ENCODE data around the gene TSPAN6. TPM values are rescaled to one million over a fixed set of nuclear protein-coding genes. Genes with fewer than 3 reads are reported as not detected.
A peak's percentile ranks its signal among the peaks of the same experiment; 100 is the strongest.

The TSPAN6 gene
- polyA plus RNA-seq, 5 donors: 86.6 to 126 (median 118) TPM

DNA sequence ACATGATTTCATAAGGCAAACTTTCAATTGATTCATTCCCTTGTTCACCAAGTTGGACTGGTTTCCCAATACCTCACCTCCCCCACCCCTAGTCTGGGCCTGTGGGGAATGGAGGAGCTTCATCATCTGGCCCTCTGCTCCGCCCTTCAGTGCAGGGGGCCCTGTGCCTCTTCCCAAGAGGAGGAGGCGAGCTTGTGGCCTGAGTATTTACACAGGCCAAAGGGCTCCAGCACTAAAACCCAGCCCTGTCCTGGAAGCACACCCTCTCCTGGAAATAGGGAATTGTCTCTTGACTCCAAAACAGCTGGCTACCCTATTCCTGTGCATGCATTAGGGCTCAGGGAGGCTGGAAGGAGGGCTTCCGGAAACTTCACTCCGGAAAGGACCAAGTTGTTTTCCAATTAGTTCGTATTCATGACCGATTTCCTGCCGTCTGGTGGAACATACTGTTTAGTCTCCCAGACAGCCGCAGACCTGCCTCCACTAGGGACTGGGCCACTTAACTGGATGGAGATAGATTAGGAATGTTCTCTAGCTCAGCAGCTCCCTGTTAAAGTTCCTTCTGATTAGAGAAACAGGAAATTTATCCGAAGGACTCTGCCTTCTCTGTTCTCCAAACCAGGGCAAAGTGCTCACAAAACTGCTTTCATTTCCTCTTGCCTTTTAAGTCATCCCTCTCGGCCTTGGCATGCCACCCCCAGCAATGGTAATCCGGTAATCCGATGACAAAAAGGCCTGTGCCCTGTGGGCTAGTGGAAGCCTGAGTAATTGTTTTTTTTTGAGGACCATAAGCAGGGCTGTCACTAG lies 13.1 kb upstream of the TSPAN6 start:
- DNase-seq: peak; percentile 58 to 63

DNA sequence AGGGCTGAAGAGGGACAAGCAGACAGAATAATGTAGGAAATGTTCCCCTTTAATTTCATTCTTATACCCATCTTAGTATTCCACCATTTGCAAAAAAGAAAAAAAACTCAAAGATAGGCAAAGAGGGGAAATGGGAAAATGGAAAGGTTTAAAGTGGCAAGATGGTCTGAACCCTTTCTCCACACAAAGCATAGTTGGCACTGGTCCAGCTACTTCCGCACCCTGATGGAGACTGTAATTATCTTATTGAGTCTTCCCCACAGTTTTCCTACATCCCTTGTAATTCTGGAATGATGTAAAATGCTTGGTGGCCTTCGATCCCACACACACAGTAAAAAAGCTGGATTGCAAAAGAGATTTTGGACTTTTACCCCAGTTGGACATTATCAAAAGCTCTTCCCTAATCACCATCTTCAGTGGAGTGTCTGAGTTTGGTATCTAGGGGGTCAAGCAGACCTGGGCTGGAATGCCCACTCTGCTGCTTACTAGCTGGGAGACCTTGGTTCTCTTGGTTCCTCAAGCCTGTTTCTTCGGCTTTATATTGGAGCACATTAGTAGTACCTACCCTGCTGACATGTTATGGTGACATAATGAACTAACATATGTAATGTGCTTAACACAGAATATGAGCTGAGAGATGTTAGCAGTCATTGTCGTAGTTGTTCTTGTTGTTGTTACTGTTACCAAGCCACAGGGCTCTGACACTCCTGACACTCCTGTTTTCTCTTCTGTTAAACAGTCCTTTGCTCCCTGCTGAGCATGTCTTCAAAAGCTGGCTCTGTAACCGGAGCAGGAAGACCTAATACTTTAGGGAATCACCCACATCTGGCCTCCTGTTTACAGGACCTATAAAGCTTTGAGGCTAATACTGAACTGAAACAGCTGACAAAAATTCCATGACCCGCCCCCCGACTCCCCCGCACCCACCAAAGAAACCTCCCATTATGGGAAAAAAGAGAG lies 12.1 kb upstream of the TSPAN6 start:
- no peak for DNase-seq

DNA sequence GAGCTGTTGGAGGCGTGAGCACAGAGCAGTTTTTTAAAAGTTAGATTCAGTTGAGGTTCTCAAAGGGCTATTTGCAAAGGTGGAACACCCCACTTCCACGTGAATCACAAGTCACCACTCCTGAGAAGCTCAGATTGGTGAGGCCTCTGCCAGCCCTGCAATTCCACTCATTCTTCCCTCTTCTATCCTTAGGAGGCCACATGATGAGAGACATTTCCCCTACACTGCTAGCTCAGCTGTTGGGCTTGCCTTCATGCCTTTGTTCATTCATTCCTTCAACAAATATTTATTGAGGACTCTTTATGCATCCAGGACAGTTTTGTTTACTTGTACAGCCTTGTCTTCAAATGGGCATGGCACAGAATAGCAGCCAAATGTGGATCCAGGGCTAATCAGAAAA lies 11.1 kb upstream of the TSPAN6 start:
- DNase-seq: no peak

DNA sequence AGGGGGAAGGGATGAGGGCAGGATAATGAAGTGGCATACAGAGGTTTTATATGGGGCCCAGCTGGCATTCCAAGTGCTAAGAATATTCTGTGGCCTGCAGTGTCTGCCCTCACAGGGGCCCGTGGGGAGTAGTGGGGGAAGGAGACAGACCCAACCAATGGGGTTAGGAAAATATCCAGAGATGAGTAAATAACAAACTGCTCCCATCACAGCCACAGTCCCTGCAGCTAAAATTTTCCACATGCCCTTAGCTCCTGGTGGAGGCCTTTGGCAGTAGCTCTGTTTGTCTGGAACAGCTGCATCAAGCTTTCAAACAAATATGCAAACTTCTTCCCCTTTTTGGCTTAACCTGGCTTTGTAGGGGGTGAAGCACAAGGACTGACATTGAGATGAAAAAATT lies 10.5 kb upstream of the TSPAN6 start:
- DNase-seq: peak; percentile 61 to 62

DNA sequence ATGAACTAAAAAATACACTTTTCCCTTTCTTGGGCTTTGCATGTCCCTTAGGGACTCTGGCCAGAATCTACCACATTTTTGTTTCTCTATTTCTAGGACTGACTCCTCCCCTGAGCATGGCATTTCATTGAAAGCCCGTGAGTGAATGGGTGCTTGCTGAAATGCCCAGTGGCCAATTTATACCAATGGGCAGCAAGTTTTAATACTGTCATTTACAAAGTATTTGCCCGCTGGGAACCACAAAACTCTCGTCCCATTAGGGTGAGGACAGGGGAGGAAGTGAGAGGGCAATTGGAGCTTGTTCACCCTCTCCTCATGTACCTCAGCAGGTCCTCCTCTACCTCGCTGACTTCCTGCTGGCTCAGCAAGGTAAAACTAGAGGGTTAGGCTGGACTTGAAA lies 8.5 kb upstream of the TSPAN6 start:
- DNase-seq: no peak

DNA sequence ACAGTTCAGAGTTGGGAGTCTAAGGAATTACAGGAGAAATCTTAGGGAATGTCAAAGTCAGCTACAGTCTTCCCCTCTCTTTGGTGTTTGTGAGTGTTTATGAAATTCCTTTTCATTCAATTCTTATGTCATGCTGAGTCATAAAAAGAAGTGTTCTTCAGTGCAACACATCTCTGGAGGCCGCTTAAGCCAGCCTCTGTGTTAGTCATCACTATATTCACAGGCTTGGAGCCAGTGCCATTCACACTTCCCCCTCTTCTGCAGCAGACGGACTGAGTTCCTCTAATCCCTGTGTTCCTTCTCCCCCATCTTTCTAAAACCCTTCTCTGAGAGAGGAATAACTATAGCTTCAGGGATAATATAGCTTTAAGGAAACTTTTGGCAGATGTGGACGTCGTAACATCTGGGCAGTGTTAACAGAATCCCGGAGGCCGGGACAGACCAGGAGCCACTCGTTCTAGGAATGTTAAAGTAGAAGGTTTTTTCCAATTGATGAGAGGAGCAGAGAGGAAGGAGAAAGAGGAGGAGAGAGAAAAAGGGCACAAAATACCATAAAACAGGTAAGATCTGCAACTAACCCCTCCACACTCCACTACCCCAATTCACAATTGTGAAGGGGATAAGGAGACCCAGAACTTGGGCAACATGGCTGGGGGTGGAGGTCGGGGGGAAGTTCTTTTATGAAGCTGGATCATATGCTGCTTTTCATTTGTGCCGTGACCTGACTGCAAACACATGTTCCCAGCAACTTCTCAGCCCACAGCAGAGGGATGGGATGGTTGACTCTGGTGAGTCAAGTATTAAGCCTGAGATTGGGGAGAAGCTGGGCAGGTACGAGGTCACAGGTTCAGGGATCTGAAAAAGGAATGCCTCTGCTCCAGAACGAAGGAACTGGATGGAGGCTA lies 7.6 kb upstream of the TSPAN6 start, which contains the start of gene SRPX2:
TSS of gene SRPX2 (plus strand) at position 244 of the 905 bp plus-strand sequence. CDS start 2,124 bp downstream, outside the sequence.
- DNase-seq: peak in 1 of 2 donors; percentile 31

DNA sequence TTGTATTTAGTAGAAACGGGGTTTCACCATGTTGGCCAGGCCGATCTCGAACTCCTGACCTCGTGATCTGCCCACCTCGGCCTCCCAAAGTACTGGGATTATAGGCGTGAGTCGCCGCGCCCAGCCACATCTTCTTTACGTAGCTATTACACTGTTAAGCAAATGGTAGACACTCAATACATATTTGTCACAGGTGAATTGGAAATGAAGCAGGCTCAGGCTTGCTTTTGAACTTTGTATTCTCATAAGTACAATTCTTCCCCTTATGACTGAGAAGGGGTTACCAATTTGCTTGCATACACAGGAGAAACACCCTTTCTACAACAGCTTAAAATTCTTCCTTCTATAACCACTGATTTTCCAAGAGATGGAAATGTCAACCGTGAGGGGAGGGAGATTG lies 6.6 kb upstream of the TSPAN6 start:
- DNase-seq: no peak

DNA sequence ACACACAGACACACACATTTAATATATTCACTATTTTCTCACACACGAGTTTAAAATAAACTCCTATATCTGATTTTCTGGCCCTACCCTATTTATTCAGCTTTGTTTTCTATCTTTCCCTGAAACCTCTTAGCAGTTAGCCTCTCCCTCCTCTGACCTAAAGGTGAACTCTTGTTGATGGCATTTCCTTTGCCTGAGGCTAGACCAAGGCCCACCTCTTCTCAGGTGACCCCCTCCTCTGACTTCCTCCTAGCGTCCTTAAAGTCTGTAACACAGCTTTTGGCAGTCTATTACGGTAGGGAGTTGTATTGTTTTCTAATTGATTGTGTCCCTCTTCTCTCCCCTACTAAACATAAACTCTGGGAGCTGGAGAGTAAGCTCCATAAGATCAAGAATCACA lies 5.7 kb upstream of the TSPAN6 start:
- no peak for DNase-seq

DNA sequence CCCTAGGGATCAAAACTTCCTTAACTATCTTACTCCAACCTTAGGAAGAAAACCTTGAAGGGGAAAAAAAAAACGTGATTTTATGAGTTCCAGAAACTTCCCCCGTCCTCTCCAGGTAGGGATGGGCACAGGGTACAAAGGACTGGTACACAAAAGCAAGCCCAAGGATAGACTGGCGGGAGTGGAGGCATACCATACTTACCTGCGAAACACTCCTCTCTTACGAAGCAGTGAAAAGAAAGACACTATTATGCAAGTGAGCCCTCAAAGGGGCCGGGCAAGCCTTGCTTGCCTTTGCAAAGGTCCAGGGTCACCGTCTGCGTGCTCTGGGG lies 651 bp downstream of the TSPAN6 start:
- no peak for DNase-seq

DNA sequence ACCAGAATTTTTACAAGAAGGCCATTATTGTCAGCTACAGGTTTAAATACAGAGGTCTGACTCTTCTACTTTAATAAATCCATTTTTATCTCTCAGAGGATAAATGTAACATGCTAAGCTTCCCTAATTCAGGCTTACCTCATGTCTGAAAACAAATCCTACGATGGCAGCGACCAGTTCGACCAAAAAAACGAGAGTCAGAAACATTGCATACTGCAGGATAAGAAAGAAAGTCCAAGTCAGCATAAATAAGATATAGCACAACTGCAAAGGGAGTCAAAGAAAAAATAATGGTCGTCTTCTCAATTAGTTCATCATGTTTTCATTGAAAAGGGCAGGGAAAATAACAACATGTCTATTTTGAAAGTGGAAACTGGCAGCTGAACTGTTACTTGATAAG lies 1.6 kb downstream of the TSPAN6 start:
- DNase-seq: no peak

DNA sequence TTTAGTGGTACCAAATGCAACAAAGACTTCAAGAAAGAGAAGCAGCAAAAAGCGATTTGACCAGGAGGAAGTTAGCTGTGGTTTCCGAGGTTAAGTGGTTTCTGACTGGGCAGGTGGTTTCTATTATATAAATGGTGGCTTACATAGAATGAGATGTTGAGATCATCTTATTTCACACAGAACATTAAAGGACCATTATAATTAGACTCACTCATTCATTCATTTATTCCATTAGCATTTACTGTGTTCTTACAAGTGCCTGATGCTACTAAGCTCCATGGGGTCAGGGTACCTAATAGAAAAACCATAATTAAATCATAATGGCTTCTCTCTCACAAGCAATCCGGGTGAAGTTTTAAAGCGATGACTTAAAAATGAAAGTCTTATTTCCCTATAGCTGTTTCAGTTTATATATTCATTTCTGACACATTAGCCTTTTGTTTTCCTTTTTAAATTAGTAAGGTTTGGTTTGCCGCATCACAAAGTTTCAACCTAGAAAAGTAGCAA lies 10.6 kb downstream of the TSPAN6 start:
- no peak for DNase-seq

DNA sequence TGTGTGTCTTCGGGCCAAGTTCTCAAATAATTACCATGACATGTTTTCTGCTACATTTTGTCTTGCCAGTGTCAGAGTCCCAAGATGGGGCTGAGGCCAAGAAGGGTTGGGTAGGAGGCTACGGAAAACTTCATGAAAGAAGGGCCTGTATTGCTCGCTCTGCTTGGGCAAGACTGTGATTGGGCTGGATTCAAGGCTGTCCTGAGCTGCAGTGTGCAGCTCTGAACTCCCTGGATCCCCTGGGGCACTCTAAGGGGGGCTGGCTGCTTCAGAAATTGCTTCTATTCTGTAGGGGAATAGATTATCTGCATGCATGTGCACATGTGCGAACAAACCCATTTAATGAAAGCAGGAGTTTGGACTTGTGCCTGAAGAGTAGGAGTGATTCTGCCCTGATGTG lies 13.6 kb downstream of the TSPAN6 start:
- no peak for DNase-seq

DNA sequence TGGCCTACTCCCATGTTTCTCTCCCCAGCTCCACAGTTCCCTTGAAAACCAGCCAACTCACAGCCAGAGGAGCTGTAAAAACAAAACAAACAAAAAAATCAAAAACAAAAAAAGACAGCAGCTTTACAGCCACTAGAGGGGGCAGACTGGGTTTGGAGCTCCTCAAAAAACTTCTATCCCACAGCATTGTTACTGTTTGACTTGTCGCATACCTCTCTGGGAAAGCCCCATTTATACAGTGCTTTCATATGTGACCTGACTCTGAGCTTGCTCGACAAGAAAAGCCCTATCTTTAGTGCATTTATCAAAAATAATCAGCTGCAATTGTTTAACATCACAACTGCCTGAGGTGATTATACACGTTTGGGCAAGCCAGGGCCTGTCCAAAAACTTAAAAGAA lies 21.6 kb downstream of the TSPAN6 start:
- peak; percentile 29 to 38 for DNase-seq

DNA sequence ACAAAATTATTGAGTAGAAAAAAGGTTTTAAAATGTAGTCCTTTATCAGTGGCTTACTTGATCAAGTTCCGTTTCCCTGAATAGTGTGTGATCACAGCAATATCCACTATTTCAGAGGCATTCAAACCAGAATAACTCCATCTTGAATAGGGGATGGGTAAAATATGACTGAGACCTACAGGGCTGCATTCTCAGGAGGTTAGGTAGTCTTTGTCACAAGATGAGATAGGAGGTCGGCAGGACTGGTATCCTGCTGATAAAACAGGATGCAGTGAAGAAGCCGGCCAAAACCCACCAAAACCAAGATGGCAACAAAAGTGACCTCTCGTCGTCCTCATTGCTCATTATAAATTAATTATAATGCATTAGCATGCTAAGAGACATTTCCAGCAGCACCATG lies 24.7 kb downstream of the TSPAN6 start:
- DNase-seq: no peak

DNA sequence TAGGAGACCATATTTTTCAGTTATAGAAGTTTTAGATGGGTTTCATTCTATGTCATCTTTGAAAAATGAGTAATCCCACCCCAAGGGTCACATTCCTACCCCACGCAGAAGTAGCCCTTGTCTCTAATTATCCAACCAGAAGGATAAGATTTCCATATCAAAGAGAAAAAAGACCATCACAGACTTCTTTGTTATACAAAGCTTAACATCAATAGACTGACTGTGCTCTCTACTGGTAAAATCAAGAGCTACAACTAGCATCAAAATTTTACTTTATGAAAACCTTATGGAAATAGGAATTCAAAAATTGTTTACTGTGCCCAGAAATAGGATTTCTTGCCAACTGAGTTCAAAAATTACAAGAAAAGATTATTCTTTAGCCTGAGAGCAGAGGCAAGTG lies 27.0 kb downstream of the TSPAN6 start:
- no peak for DNase-seq

DNA sequence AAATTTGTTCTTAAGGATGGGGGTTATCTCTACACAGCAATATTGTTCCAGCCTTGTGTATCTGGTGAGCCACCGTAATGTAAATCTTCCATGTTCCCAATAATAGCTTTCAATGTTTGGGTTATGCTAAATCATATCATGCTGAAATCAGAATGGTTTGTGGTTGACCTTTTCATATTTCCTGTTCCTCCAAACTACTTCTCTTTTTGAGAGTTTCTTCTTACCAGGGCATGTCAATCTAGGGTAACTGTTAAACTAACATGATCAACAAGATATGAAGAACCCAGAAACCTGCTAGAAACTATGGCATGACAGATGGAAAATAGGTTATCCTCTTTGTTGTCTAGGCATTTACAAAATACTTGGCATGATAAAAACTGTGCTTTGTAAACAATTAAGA lies 29.9 kb downstream of the TSPAN6 start:
- no peak for DNase-seq

DNA sequence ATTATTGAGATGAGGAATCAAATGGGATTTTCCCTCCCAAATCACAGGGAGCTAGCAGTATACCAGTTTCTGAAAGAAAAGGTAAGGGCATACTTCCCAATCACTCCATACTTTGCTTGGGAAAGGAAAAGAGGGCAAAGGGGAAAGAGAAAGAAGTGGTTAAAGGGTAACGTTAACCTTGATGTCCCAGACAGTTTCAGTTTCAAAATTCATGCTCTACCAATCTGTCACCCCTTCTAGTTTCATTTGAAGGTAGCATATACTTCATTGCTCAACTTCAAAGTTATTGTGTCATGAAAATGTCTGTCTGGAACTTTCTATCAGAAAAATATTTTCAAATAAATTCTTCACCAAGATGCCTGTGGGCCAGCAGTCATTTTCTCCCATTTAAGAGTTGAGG lies 35.8 kb downstream of the TSPAN6 start:
- DNase-seq: no peak

DNA sequence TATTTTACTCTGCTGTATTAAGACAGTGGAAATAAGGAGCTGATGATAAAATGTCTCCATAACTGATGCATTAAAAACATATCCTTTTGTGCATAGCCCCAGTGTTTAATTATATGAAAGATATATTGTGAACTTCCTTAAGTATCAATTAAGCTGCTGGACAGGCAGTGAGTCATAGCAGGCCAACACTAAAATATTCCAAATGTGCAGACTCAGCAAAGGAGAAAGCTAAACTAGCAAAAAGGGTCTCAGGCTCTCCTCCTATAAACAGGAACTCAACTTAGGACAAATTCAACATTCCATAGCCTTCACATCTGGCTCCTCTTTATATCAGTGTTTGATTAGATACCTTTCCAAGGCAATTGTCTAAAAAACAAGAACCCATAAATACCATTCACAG lies 36.3 kb downstream of the TSPAN6 start:
- no peak for DNase-seq

DNA sequence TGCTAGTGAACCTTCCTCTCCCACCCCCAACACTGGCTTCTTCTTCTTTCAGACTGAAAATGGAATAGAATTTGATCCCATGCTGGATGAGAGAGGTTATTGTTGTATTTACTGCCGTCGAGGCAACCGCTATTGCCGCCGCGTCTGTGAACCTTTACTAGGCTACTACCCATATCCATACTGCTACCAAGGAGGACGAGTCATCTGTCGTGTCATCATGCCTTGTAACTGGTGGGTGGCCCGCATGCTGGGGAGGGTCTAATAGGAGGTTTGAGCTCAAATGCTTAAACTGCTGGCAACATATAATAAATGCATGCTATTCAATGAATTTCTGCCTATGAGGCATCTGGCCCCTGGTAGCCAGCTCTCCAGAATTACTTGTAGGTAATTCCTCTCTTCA lies 37.1 kb downstream of the TSPAN6 start:
- no peak for DNase-seq

DNA sequence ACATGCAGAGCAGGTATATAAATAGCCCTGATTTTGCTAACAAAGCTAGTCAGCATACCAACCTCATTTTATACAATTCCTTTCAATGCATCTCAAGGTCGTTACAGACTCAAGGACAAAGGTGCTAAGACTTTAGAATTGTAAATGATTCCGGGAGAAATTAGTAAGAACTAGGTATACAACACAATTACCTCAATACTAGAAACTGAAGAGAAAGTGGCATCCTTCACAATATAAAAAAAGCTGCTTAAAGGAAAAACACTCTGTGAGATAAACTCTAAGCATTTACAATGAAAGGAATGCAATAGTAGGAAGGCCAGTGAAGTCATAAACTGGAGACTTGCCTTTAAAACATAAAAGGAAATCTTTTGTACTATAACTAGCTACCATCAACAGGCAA lies 40.0 kb downstream of the TSPAN6 start:
- no peak for DNase-seq

DNA sequence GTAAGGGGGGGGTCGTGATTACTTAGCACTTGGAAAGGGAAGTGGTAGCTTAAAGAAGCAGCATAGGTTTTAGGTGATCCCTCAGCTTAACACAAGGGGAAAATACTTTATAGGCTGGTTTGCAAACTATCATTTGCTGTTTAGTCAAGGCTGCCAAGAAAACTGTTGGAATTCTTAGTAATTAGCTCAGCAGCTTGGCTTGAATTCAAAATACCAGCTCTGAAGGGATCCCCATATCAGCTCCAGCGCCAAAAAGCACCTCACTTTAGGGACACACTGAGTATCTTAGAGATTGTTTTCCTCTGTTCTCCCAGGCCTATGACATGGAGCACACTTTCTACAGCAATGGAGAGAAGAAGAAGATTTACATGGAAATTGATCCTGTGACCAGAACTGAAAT lies 43.0 kb downstream of the TSPAN6 start:
- no peak for DNase-seq

DNA sequence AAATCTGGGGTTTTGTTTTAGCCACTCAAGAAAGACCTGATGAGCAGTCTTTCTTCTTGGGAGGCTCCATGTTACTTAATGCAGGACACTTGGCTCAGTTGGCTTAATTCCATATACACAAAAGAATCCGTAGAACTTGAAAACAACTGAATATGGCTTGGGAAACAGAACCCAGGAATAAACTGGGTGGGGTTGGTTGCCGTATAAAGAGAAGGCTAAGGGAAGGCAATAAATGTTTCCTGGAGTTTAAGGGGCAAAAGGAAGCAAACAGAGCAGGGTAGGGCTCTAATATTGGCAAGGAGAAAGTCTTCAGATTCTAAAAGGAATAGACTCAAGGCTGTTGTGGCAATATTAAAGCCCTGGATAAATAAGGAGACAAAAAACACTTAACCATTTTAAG lies 43.5 kb downstream of the TSPAN6 start:
- DNase-seq: no peak
